ENCODE measurements around the gene NEMF.

DNA sequence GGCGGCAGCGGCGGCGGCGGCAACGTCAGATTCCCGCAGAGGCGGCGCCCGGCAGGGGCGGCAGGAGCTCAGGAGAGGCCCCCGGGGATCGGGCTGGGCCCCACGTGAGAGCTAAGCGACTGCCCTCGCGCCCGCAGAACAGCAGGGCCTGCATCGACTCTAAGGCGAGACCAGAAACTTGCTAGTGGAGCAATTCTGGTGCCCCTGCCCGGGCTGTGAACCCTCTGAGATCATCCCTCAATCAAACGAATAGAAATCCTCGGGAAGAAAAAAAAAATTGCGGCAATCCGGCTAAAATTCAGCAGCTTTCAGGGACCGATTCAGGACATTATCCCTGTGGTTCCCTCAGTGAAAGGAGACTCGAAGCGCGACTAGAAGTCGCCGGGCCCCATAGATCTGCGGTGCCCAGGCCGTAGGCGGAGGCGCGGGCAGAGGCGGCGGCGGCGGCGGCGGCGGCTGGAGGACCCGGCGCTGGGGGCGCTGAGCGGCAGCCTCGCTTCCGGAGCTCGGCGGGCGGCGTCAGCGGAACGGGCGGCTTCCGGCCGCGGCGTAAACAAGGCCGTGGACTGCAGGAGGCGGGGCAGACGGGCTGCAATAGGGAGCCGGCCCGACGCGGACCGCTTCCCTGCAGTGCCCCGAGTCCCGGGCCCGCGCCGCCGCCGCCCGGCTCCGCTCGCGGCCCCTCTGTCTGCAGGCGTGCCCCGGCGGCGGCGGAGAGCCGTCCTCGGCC lies 84.9 kb downstream of the NEMF start, which contains the start of gene KLHDC2:
- TF ChIP-seq, protein P1, sequence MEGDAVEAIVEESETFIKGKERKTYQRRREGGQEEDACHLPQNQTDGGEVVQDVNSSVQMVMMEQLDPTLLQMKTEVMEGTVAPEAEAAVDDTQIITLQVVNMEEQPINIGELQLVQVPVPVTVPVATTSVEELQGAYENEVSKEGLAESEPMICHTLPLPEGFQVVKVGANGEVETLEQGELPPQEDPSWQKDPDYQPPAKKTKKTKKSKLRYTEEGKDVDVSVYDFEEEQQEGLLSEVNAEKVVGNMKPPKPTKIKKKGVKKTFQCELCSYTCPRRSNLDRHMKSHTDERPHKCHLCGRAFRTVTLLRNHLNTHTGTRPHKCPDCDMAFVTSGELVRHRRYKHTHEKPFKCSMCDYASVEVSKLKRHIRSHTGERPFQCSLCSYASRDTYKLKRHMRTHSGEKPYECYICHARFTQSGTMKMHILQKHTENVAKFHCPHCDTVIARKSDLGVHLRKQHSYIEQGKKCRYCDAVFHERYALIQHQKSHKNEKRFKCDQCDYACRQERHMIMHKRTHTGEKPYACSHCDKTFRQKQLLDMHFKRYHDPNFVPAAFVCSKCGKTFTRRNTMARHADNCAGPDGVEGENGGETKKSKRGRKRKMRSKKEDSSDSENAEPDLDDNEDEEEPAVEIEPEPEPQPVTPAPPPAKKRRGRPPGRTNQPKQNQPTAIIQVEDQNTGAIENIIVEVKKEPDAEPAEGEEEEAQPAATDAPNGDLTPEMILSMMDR (IDR thresholded peaks at IDR 0.05): peak; percentile 40
- TF ChIP-seq EZH2 (IDR thresholded peaks at IDR 0.05; ENCODE audit: borderline replicate concordance, insufficient read depth, low read depth, low read length, poor library complexity, severe bottlenecking): no peak

All from B cell (primary cell).